HG02763 (cell line): ENCODE results near the gene SCN10A.

Experiments
- ATAC-seq: cut with Tn5 transposase; IDR thresholded peaks from one replicate; pipeline ENCODE4 v1.9.1; 2021; ENCODE audit warnings: mild to moderate bottlenecking, moderate library complexity; ENCODE audit not compliant: unreplicated experiment

SCN10A gene

DNA sequence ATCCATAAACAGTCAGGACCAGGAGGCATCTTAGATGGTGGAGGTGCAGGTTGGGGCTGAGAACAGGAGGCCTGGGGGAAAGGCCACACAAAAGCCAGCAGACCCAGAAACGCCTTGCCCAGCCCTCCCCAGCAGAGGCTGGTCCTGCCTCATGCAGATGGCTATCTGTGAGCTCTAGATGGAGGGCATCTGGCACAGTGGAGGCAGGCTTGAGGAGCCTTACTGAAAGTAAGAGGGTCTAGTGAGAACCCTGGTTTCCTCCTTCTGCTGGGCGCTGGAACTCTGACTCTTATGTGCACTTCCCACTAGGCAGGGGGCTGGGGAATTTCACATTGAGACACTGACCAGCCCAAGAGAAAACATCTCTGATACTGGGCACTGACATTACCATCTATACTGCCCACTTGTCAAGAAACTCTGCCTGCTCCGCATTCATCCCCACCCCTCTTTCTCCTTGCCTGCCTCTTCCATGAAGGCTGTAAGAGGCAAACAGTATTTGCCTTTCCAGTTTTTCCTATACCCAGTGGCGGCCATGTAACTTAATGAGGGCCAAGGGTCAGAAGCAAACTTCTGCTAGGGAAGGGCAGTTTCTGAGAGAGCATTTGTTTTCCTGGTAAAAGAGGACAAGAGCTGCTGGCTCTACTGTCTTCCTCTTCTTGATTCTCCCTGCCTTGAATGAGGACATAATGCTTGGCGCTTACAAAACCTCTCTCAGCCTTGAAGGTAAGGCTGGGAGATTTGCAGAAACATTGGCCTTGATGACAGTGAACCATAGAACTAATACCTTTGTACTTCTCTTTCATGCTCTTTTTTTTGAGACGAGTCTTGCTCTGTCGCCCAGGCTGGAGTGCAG, 162.1 kb downstream of the SCN10A start:
- no peak for ATAC-seq

DNA sequence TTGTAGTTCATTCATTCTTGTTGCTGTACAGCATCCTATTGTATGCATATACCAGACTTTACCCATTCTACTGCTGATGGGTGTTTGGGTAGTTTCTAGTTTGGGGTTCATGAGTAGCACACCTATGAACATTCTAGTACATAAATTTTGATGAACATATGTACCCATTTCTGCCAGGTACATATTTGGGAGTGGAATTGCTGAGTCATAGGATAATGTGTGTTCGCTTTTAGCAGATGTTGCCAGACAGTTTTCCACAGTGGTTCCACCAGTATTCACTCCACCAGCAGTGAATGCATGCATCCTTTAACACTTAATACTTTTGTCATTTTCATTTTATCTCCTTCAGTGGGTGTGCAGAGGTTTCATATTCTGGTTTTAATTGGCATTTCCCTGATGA, 163.1 kb downstream of the SCN10A start:
- no peak for ATAC-seq

DNA sequence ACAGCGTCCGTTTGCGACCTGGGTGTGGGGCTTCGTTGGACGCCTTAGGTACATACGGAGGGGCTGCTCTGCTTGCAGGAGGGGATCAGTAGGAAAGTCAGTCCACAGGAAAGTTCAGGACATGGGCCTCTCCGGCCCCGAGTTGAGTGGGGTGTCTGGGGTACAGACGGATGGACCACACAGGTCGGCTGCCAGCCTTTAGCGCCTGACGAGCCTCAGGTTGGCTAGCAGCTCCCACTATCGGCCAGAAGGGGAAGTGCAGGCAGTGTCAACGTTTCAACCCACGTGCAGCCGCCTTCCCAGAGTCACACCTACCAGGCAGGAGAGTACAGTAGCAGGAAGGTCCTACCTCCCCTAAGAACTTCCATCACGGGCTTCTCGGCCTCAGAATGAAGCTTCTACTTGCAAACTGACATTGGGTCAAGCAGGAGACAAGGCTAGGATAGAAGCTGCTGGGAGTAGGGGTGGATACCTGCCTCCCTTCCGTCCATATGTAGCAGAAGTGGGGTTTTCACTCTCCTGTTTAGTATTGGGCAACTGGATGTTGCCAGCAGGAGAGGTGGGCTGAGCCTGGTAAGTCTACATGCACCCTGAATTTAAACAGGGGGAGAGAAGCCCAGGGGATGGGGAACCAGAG, 164.7 kb downstream of the SCN10A start:
- ATAC-seq = peak; percentile 58

DNA sequence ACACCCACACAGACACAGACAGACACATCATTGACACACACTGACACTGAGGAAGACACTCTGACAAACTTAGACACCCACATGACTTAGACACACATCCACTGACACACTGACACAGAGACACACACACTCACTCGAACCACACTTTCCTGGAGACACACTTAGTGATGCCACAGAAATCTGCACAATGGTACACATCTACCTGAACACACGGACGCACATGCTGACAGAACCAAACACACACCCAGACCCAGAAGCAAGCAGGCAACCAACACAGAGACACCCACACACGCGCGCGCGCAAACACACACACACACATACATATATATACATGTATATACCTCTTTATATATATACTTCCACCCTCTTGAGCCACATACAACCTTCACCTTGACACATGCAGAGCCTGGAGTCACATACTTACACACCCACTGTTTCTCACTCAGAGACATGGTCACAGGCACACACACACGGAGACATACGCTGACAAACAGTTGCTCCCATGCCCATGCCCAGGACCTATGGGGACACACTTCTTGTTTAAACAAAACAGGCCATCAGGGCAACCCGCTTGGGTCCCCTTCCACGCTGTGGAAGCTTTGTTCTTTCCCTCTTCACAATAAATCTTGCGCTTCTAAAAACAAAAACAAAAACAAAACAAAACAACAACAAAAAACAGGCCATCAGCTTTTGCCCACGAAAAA, 165.6 kb downstream of the SCN10A start:
- ATAC-seq = no peak

DNA sequence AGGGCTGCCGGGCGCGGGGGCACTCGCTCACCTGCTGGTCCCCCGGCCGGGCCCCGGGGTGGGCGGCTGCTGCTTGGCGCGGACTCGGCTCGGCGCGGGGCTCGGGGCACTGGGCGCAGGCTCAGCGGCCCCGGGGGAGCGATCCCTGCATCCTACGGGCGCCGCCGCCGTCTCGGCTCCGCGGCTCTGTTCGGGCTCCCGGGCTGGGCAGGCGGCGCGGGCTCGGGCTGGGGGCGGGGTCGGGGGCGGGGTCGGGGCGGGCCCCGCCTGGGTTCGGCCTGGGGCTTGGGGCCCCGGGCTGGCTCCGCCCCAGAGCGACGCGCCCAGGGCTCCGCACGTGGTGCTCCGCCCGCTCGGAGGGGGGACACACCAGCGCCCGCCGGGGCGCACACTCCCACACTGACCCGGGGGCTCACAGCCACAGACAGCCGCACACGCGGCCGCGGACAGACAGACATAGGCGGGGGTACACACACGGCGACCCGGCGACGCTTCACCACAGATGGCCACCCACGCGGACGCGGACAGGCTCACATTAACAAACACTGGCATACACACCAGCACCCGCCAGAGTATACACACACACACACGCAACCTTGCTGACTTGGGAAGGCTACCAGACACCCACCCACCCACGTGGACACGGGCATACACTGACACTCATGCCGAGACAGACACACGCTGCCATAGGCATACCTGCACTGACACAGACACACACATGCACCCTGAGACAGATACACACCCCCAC, 166.3 kb downstream of the SCN10A start, which contains the start of gene SCN5A:
Gene SCN5A, minus strand, starts transcription at position 188 of the 748 bp plus-strand sequence. CDS start 16,380 bp downstream, outside the sequence.
- ATAC-seq = peak; percentile 60

DNA sequence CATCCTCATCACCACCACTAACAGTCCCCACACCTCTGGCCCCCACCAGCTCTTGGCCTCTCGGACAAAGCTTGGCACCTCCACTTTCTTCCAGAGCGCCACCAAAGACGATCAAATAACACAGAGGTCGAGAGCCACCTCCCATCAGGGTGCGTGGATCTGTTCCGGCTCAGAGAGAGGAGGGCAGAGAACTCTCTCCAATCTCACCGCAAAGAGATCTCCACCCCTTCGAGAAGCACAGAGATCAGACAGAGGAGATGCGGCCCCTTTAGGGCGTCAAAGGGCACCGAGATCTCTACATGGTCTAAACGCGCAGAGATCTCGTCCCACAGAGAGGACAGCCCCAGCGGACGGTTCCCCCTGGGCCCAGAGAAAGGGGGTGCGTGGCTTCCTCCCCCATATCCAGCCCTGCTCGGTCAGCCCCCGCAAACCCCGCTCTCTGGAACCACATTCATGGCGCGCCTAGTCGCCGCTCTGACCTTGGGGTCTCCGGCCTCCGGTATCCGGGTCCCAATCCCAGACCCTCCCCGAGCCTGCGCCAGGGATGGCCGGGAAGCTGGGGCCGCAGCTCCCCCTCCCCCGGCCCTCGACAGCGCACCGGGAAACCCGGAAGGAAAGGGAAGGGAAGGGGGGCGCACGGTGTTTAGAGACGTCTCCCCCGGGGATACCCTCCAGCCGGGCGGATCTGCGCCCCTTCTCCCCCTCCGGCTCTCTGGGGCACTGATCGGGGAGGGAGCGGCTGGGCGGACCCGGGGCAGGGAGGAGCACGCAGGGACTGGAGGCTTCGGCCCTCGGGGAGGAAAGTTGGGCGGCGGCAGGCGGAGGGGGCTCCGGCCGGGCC, 167.1 kb downstream of the SCN10A start:
- no peak for ATAC-seq

DNA sequence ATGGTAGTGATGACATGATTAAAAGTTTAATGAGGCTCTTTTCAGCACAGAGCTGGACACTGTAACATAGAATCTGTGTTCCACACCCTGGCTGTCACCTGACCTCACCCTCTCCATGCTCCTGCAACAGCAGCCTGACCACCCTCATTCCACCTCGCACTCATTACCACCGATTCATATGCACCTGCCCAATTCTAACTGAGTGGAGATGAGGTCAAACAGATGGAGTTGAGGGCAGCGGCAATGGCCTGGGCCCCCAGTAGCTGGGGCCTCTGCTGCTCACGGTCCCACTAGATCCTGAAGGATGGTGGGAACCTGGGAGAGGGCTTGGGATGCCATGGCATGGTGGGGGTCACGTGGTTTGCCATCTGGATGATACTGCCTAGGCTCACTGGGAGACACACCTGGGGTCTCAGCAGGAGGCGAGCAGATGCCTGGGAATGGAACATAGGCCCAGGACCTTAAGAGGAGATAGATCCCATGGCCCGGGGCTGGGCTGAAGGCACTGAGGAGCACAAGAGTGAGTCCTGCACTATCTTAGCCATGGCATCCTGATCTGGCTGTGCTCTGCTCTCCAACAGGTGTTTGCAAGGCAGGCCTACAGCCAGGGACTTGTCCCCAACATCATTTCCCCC, 167.9 kb downstream of the SCN10A start:
- ATAC-seq = no peak

DNA sequence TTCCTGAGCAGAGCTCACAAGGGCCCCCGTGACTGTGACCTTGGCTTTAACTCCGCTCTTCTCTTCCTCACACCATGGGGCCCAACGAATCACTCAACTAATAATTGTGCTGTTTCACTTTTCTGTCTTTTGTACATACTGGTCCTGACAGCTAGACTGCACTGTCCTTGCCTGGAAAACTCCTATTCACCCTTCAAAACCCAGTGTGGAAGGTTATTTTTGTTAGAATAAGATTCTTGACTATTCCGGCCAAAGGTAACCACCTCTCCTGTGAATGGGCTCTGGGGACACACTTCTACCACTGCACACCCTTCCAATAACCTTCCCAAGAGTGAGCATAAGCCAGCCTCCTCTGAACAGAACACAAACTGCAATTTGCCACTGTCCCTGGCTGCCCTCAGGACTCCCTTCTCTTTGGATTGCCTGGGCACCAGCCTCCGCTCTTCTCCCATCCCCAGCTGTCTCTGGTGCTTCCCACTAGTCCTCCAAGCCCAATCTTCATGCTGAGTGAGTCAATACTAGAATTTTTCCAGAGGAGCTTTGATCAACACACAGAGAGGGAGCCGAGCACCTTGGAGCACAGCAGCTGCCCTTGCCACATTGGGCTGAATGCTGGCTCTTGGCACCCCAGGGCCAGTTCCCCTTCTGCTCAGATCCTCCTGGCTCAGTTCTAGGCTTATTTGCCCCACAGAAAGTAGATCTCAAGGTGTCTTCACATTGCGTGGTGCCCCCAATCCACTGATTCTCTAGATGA, 168.6 kb downstream of the SCN10A start:
- no peak for ATAC-seq
